GM10266 (cell line): ENCODE data around the gene NAA80.

Experiments used
- DNase-seq: peaks from one replicate; pipeline ENCODE4 v3.0.0; 2012; ENCODE audit errors: extremely low spot score
- TF ChIP-seq, protein P1 (sequence below): IDR thresholded peaks from 2 replicates; pipeline ENCODE4 v1.5.1; 2012; ENCODE audit warnings: mild to moderate bottlenecking, low read depth; ENCODE audit not compliant: control insufficient read depth, insufficient read depth; ENCODE audit errors: missing control alignments

The NAA80 gene

GRCh38 chr3:50256978-50257890, 42.0 kb downstream of the NAA80 start:
- TF ChIP-seq, protein P1, sequence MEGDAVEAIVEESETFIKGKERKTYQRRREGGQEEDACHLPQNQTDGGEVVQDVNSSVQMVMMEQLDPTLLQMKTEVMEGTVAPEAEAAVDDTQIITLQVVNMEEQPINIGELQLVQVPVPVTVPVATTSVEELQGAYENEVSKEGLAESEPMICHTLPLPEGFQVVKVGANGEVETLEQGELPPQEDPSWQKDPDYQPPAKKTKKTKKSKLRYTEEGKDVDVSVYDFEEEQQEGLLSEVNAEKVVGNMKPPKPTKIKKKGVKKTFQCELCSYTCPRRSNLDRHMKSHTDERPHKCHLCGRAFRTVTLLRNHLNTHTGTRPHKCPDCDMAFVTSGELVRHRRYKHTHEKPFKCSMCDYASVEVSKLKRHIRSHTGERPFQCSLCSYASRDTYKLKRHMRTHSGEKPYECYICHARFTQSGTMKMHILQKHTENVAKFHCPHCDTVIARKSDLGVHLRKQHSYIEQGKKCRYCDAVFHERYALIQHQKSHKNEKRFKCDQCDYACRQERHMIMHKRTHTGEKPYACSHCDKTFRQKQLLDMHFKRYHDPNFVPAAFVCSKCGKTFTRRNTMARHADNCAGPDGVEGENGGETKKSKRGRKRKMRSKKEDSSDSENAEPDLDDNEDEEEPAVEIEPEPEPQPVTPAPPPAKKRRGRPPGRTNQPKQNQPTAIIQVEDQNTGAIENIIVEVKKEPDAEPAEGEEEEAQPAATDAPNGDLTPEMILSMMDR, result peak; percentile 39
- no peak for DNase-seq

DNA sequence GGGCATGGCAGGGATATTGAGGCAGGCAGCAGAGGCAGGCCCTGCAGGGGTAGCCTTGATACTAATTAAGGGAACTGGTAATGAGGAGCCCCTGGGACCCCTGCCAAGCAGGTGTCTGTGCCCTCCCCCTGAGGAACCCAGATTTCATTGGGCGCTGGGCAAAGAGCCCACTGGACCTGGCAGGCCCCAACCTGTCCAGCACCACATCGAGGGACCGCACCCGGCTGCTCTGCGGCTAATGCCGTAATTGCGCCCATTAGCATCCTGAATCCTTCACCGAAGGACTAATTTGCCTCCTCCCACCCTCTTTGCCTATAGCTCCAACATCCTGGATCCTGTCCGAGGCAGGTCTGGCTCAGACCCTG, 44.0 kb downstream of the NAA80 start:
- TF ChIP-seq, protein P1, result no peak
- DNase-seq, result no peak

- DNase-seq, result no peak
- TF ChIP-seq, protein P1, result no peak
These were observed 44.5 kb downstream of the NAA80 start for GRCh38 chr3:50254577-50255250.

DNA sequence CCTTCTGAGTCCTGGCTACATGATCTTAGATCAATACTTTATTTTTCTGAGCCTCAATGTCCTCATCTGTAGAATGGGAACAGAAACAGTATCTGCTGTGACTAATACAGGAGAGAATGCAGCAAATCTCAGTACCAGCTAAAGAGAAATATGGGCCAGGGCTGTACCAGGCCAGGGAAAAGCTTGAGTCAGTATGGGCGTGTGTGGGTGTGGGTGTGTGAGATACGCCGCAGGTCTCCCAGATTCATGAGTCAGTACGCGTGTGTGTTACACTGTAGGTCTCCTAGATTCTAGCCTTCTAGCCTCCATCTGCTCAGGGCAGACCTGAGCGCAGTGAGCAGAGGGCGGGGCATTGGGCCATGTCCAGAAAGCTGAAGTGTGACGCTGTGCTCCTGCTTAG, 48.0 kb downstream of the NAA80 start:
- TF ChIP-seq, protein P1, result no peak
- DNase-seq, result no peak

- TF ChIP-seq, protein P1, result no peak
- DNase-seq, result no peak
These were observed 48.7 kb downstream of the NAA80 start for GRCh38 chr3:50250514-50250913.

DNA sequence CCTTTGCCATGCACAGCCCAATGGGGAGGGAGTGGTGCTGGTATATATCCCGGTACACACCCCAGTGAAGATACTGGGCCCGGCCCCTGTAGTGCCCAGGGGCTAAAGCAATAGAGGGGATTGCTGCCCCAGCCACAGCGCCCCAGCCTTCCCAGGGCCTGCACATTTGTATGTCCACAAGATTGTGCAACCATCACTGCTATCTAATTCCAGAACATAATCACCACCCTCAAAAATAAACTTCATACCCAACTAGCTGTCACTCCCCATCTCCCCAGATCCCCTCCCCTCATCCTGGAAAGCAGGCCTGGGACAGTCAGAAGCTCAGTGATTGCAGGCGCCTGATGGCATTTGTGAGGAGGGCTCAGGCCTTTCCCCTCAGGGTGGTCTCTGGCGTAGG, 49.7 kb downstream of the NAA80 start:
- TF ChIP-seq, protein P1, result no peak
- DNase-seq, result no peak

GRCh38 chr3:50248387-50248786, 50.8 kb downstream of the NAA80 start:
- TF ChIP-seq, protein P1, result no peak
- DNase-seq, result no peak
